ENCODE data around the gene RNU5B-1.
"Not testable (repeated sequence)": the region's sequence is repeated elsewhere in the genome, so short reads cannot be mapped to it uniquely, and the experiment has no call there.

Gene RNU5B-1

DNA sequence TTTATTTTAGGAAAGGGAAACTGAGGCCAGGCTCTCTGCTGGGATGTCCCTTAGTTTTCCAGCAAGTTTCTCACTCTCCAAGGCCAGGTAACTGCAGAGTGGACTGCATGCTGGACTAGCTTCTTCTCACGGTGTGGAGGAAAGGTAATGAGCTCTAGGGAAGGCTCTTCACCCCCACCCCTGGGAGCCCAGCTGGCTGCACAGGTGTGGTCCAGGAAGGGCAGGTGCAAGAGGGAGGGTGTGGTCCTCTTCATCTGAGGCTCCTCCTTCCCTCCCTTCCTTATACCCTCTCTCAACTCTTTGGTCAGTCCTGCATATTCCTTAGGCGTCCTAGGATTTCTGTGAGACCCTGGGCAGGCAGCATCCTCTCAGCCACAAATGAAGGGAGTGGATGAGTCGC is 33.9 kb downstream of the RNU5B-1 start:
- intact Hi-C loops (cut with DNase I): no loop called here
- peak in 2 of 10 donors; percentile 30 to 33 for DNase-seq

GRCh38 chr15:65338823-65339222 is 34.3 kb downstream of the RNU5B-1 start:
- intact Hi-C loops (cut with DNase I): no loop called here
- peak in 3 of 10 donors; percentile 6 to 57 (median 44) for DNase-seq

- DNase-seq: peak in 3 of 10 donors; percentile 15 to 49 (median 41)
- intact Hi-C loops (cut with DNase I): no loop called here
Measured at GRCh38 chr15:65339416-65339815, 34.9 kb downstream of the RNU5B-1 start.

DNA sequence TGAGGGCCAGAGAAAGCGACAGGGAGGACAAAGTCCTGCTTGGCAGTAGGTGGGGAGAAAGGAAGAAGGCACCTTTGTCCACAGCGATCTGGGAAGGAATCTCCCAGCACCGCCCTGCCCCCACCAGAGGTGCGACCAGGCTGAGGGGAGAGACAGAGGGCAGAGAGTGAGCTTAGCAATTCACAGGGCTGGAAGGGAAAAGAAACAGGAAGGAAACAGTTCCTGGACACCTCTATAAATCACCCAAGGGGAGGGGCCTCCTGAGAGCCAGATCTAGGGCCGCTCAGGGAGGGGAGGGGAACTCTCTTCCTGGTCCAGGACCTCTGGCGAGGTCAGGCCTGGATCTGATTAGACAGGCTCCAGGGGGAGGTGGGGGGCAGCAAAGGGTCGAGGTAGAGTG is 35.4 kb downstream of the RNU5B-1 start:
- peak in 2 of 10 donors; percentile 7 to 42 for DNase-seq
- intact Hi-C loops (cut with DNase I): no loop called here

DNA sequence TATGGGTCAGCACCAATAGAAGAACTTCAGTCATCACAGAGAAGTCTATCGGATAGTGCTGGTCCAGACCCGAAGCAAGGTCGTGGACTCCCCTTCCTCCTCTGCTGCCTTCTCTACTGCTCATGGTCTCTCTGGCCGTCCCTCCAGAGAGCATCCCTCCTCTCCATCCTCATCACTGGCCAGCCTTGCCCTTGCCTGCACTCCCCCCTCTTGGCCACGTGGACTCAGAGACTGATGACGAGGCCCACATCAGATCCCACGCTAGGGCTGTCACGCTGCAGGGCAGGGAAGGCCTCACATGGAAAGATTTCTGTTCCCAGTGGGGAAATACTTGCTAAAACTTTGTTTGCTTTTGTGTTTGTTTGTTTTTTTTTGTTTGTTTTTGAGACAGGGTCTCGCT is 38.0 kb downstream of the RNU5B-1 start:
- DNase-seq: peak in 2 of 10 donors; percentile 22 to 27
- intact Hi-C loops (cut with DNase I): no loop called here

GRCh38 chr15:65343374-65343981 is 39.0 kb downstream of the RNU5B-1 start:
- intact Hi-C loops (cut with DNase I): no loop called here
- peak in 2 of 10 donors; percentile 14 to 19 for DNase-seq

DNA sequence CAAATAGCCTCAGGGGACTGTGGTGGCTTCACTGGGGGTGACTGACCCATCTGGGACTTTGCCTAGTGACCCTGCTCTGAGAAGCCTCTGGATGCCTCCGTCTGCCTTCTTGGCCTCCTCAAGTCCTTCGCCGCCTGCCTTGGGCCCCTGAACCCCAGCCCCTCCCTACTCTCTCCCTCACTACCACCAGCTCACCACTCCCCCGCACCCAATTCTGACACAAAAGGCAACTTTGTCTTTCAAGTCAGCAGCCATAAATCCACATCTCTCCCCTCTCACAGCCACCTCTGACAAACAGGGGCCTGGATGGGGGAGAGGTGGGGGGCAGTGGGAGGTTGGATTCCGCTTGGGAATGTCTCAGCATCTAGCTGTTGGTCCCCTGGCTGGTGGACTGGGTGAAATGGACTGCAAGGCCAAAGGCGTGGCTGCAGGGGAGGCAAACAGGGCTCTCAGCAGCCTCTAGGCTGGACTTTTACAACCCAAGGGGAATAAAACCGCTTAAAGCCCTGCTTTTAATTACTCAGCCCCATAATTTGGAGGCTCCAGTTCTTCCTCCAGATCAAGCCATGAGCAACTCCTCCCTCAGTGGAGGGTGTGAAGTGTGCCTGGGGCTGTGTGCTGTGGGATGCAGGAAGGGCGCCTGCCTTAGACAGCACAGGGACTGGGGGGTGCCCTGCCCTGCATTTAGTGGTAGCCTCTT is 39.9 kb downstream of the RNU5B-1 start:
- intact Hi-C loops (cut with DNase I): no loop called here
- DNase-seq: peak in 2 of 10 donors; percentile 47 to 51

GRCh38 chr15:65344914-65345275 is 40.4 kb downstream of the RNU5B-1 start:
- intact Hi-C loops (cut with DNase I): no loop called here
- peak in 1 of 10 donors; percentile 44 for DNase-seq

GRCh38 chr15:65346856-65347598 is 42.5 kb downstream of the RNU5B-1 start:
- intact Hi-C loops (cut with DNase I): no loop called here
- DNase-seq: peak in 3 of 10 donors; percentile 7 to 27 (median 20)

DNA sequence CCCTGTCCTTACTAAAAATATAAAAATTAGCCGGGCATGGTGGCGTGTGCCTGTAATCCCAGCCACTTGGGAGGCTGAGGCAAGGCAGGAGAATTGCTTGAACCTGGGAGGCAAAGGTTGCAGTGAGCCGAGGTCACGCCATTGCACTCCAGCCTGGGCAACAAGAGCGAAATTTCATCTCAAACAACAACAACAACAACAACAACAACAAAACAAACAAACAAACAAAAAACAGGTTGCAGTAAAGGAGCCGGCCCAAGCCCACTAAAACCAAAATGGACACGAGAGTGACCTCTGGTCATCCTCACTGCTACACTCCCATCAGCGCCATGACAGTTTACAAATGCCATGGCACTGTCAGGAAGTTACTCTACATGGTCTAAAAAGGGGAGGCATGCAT is 43.3 kb downstream of the RNU5B-1 start:
- peak in 2 of 10 donors; percentile 4 to 7 for DNase-seq
- intact Hi-C loops (cut with DNase I): not testable (repeated sequence)

DNA sequence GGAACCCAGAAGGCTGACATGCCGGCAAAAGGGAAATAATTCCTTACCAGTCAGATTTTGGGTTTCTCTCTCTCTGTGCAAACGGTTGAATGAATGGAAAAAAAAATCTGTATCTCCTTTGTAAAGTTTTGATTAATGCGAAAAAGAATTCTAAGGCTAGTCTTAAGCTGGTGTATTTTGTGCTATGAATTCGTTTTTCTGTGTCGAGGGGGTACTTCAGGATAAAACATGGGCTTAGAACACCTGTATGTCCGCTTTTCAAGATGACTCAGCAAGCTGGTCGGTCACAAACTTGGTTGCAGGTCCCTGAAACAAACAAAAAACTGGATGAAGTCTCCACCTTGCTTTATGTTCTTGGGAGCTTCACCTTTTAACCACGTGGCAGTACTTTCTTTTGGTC is 44.9 kb downstream of the RNU5B-1 start:
- intact Hi-C loops (cut with DNase I): no loop called here
- no peak for DNase-seq

- peak in 1 of 10 donors; percentile 2 for DNase-seq
- intact Hi-C loops (cut with DNase I): not testable (repeated sequence)
Measured at GRCh38 chr15:65351972-65352371, 47.5 kb downstream of the RNU5B-1 start.
